Central memory CD8-positive, alpha-beta T cell (primary cell): Measurements from ENCODE around the gene ATP5PO.
A peak's percentile ranks its signal among the peaks of the same experiment; 100 is the strongest.

Source experiments
- ATAC-seq: fragments of 150-1000 bp; cut with Tn5 transposase; replicated peaks from 2 replicates; pipeline ENCODE4 v1.10.0; 2022; ENCODE audit warnings: mild to moderate bottlenecking, moderate FRiP score, moderate number of reproducible peaks; ENCODE audit not compliant: poor library complexity, severe bottlenecking; ENCODE audit errors: extremely low read depth
- DNase-seq, 2 donors: peaks; one replicate each; pipeline ENCODE4 v3.0.0; 2021; ENCODE audit warnings: low spot score in 2 of 2
- H3K27ac Mint-ChIP-seq: one replicate; pipeline ENCODE4 v1.8.0; 2022; ENCODE audit warnings: low read depth, mild to moderate bottlenecking, moderate library complexity, mixed read lengths
- H3K27me3 Mint-ChIP-seq: one replicate; pipeline ENCODE4 v1.8.0; 2022; ENCODE audit warnings: mixed read lengths
- H3K36me3 Mint-ChIP-seq: one replicate; pipeline ENCODE4 v1.8.0; 2022; ENCODE audit warnings: mild to moderate bottlenecking, moderate library complexity, mixed read lengths; ENCODE audit not compliant: insufficient read depth
- H3K4me1 Mint-ChIP-seq: one replicate; pipeline ENCODE4 v1.8.0; 2022; ENCODE audit warnings: mixed read lengths
- H3K4me3 Mint-ChIP-seq: one replicate; pipeline ENCODE4 v1.8.0; 2022; ENCODE audit warnings: mild to moderate bottlenecking, moderate library complexity, mixed read lengths
- H3K9me3 Mint-ChIP-seq: one replicate; pipeline ENCODE4 v1.8.0; 2022; ENCODE audit warnings: mixed read lengths

The ATP5PO gene

DNA sequence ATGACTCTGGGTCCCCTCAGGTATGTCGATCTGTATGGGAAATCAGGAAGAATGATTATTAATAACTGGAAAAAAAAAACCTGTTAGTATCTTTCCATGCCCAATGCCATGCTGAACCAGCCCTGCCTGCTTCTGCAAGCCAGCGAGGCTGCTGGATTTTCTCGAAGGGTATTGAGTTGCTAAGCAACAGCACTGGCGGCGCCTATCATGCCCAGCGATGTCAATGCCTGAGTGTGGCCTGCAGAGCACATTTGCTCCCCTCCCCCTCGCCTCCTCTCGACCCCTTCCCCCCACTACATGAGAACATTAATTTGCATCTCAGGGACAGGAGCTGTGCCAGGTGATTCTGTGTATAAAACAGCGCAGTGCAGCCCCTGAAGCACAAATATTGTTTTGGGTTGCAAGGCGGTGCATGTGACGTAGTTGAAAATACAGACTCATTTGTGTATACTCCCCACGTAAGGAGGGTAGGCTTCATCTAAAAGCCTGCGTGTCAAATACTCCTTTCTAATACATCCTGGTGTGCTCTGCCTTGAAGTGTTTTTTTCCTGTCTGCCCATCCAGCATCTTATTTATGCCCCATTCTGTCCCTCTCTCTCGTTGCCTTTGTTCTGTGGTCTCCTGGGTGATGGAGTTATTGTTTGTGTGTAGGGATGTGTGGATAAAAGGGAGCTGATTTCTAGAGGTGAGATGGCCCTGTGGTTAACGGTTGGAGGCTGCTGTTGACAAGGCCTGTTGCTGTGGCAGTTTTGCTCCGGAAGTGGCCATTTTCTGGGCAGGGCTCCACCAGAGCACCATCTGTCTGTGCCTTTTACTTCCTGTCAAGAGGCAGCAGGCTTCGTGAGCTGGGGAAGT lies 32.7 kb upstream of the ATP5PO start:
- peak overlapping the region; percentile 95 for H3K27ac Mint-ChIP-seq
- H3K4me1 Mint-ChIP-seq: peaks cover 74% of the 10 kb centered on the region
- peak overlapping the region; percentile 86 for H3K4me3 Mint-ChIP-seq
- ATAC-seq (peak; percentile 68), DNase-seq (peak; percentile 64 to 89)
- H3K36me3 Mint-ChIP-seq: peaks cover 28% of the 10 kb centered on the region
- H3K27me3 Mint-ChIP-seq: no peaks in the 10 kb centered on the region
- H3K9me3 Mint-ChIP-seq: peaks cover 6% of the 10 kb centered on the region

DNA sequence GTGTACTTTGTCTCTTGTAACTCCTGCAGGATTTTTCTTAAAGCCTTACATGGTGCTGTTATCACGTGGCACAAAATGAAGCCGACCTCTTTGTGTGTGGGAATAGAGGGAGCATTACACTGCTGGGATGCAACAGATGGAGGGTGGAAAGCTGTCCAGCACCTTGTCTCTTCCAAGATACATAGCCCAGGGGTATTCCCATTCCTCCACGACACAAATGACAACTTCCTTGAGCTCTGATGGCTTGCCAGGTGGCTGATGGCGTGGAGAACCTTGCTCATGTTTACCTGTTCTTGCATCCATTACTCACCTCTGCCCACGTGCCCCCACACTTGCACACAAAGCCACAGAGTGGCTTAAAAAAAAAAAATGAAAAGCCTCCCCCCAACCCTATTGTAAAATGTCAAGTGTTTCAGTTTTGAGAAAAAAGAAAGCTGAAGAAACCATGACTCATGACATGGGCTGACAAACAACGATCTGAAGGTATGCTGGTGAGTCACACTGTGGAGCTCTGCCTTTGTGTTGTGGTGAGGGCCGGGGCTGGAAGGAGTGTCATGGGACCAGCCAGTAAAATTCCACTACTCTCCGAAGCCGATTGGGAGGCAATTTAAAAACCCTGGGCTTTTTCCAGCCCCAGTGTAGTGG lies 32.0 kb upstream of the ATP5PO start:
- no peaks in the 10 kb centered on the region for H3K27me3 Mint-ChIP-seq
- H3K27ac Mint-ChIP-seq: peak overlapping the region; percentile 95
- ATAC-seq (peak; percentile 70), DNase-seq (peak; percentile 54 to 79)
- H3K4me1 Mint-ChIP-seq: peaks cover 74% of the 10 kb centered on the region
- H3K4me3 Mint-ChIP-seq: peak overlapping the region; percentile 86
- peaks cover 6% of the 10 kb centered on the region for H3K9me3 Mint-ChIP-seq
- peaks cover 29% of the 10 kb centered on the region for H3K36me3 Mint-ChIP-seq

DNA sequence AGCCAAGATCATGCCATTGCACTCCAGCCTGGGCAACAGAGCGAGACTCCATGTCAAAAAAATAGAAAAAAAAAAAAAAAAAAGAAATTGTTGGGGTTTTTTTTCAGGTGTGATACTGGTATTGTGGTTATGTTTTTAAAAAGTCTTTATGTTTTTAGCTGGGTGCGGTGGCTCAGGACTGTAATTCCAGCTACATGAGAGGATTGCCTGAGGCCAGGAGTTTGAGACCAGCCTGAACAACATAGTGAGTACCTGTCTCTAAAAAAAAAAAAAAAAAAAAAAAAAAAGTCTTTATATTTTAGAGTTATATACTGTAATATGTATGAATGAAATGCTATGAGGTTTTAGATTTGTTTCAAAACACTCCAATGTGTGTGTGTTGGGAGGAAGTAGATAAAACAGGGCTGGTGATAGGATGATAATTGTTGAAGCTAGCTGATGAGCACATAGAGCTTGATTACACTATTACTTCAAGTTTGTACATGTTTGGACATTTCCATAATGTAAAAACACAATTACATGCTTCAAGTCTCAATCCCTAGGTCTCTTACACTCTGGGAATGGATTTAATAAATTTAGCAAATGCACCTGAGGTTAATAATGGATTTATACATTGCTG lies 30.2 kb upstream of the ATP5PO start:
- Mint-ChIP-seq H3K27ac (peak overlapping the region; percentile 95), H3K27me3 (no peaks in the 10 kb centered on the region), H3K36me3 (peaks cover 29% of the 10 kb centered on the region), H3K9me3 (peaks cover 6% of the 10 kb centered on the region), H3K4me3 (no peak overlapping the region), H3K4me1 (peaks cover 65% of the 10 kb centered on the region)
- ATAC-seq (no peak), DNase-seq (no peak)

DNA sequence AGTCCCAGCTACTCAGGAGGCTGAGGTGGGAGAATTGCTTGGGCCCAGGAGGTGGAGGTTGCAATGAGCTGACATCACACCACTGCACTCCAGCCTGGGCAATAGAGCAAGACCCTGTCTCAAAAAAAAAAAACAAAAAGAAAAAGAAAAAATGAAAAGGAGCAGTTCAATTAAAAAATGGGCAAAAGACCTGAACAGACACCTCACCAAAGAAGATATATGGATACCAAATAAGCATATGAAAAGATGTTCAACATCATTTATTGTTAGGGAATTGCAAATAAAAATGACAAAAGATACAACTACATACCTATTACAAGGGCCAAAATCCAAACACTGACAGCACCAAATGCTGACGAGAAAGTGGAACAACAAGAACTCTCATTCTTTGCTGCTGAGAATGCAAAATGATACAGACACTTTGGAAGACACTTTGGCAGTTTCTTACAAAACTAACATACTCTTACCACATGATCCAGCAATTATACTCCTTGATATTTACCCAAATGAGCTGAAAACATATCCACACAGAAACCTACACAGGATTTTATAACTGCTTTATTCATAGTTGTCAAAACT lies 28.7 kb upstream of the ATP5PO start:
- Mint-ChIP-seq H3K27me3 (no peaks in the 10 kb centered on the region), H3K36me3 (peaks cover 24% of the 10 kb centered on the region), H3K9me3 (peaks cover 6% of the 10 kb centered on the region), H3K4me3 (no peak overlapping the region), H3K4me1 (peaks cover 56% of the 10 kb centered on the region), H3K27ac (peak overlapping the region; percentile 19)
- ATAC-seq: no peak
- DNase-seq: no peak

DNA sequence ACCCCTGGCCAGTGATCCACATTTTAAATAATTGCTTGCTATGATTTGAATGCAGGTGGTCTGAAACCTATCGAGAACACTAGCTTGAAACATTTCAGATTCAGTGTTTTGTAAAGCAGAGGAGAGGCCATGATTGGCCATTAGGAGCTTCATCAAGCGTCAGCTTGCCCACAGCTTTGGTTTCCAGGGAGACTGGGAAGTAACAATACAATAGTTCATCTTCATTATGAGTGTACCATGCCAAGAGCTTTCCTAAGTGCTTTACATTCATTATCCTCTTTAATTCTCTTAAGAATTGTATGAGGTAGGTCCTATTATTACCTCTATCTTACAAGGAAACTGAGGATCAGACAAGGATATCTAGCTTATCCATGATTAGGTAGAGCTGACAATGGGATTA lies 27.7 kb upstream of the ATP5PO start:
- DNase-seq (no peak), ATAC-seq (no peak)
- Mint-ChIP-seq H3K27ac (no peak overlapping the region), H3K9me3 (peaks cover 6% of the 10 kb centered on the region), H3K4me1 (peaks cover 57% of the 10 kb centered on the region), H3K36me3 (peaks cover 18% of the 10 kb centered on the region), H3K27me3 (no peaks in the 10 kb centered on the region), H3K4me3 (no peak overlapping the region)

DNA sequence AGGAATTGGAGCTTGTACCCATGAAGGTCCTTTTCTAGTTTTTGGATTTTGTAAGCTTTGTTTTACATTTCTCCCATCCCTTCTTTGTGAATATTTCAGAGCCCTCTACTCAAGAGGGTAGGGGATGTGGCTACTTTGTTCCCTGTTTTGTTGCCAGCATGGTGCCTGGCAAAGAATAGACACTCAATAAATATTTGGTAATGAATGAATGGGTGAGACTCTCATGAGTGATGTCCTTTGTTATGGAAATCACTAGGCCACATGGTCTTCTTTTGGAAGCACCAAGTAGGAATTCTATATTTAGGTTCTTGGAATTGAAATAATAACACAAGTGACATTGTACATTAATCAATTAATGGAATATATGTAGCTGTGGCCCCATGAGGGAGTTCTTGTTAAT lies 26.8 kb upstream of the ATP5PO start:
- peaks cover 17% of the 10 kb centered on the region for H3K36me3 Mint-ChIP-seq
- peaks cover 6% of the 10 kb centered on the region for H3K9me3 Mint-ChIP-seq
- no peaks in the 10 kb centered on the region for H3K27me3 Mint-ChIP-seq
- ATAC-seq (no peak), DNase-seq (no peak)
- H3K27ac Mint-ChIP-seq: no peak overlapping the region
- no peak overlapping the region for H3K4me3 Mint-ChIP-seq
- peaks cover 53% of the 10 kb centered on the region for H3K4me1 Mint-ChIP-seq

DNA sequence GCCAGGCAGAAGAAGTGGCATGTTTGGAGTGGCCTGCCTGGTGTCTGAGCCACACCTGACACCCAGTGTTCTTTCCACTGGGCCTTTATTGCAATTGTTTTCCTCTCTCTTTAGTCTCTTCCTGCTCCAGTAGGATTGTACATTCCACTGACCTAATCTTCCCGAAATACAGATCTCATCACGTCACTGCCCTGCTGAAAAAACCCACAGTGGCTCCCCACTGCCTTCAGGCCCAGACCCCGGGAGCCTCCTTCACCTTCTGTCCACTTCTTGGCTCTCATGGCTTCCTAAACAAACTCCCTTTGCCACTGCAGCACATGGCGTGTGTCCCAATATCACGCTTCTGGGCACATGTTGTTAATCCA lies 25.3 kb upstream of the ATP5PO start:
- peak overlapping the region; percentile 97 for H3K27ac Mint-ChIP-seq
- H3K4me3 Mint-ChIP-seq: peak overlapping the region; percentile 35
- peaks cover 52% of the 10 kb centered on the region for H3K4me1 Mint-ChIP-seq
- no peak for DNase-seq
- peaks cover 28% of the 10 kb centered on the region for H3K36me3 Mint-ChIP-seq
- no peak for ATAC-seq
- H3K9me3 Mint-ChIP-seq: peaks cover 6% of the 10 kb centered on the region
- H3K27me3 Mint-ChIP-seq: no peaks in the 10 kb centered on the region

DNA sequence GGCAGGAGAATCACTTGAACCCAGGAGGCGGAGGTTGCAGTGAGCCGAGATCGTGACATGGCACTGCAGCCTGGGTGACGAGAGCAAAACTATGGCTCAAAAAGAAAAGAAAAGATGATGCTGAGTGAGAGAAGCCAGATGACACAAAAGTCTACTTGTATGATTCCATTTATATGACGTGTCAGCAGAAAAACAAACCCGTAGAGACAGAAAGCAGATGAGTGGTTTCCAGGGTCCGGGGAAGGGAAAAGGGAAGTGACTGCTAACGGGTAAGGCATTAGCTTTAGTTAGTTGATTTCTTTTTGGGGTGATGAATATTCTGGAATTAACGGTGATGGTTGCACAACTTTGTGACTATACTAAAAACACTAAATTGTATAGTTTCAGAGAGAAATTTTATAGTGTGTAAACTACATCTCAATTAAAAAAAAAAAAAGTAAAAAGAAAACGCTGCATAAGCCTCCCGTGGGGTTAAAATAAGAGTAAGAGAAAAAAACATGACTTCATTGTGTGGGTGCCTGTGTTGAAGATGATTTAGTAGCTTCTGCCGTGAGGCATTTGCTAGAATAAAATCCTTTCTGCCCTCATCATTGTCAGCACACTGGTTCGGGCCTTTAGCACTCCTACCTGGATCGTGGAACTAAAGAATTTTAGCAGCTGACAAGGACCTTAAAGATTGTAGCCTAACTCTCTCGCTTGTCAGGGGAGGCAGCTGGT lies 24.7 kb upstream of the ATP5PO start:
- DNase-seq (no peak), ATAC-seq (no peak)
- peak overlapping the region; percentile 97 for H3K27ac Mint-ChIP-seq
- H3K4me1 Mint-ChIP-seq: peaks cover 55% of the 10 kb centered on the region
- H3K4me3 Mint-ChIP-seq: no peak overlapping the region
- H3K27me3 Mint-ChIP-seq: no peaks in the 10 kb centered on the region
- peaks cover 6% of the 10 kb centered on the region for H3K9me3 Mint-ChIP-seq
- peaks cover 30% of the 10 kb centered on the region for H3K36me3 Mint-ChIP-seq

DNA sequence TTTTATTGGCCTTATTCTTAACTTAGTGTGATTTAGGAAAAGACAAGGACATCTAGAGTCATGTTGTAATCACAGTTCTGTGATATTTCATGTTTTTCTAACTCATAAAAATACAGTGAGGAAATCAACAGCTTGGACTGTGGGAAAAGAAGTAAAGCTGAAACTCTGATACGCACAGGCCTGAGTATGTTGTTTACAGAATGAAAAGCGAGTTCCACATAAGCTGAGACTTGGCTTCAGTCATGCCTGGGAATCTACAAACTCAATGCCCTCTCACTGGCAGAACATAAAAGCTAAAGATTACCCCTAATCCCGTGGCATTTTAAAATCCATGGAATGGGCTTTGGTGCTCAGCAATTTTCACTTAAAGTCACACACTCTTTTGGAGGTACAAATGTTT lies 23.6 kb upstream of the ATP5PO start:
- peak overlapping the region; percentile 58 for H3K4me3 Mint-ChIP-seq
- peak overlapping the region; percentile 97 for H3K27ac Mint-ChIP-seq
- DNase-seq (no peak), ATAC-seq (no peak)
- no peaks in the 10 kb centered on the region for H3K9me3 Mint-ChIP-seq
- no peaks in the 10 kb centered on the region for H3K27me3 Mint-ChIP-seq
- H3K4me1 Mint-ChIP-seq: peaks cover 54% of the 10 kb centered on the region
- H3K36me3 Mint-ChIP-seq: peaks cover 32% of the 10 kb centered on the region

DNA sequence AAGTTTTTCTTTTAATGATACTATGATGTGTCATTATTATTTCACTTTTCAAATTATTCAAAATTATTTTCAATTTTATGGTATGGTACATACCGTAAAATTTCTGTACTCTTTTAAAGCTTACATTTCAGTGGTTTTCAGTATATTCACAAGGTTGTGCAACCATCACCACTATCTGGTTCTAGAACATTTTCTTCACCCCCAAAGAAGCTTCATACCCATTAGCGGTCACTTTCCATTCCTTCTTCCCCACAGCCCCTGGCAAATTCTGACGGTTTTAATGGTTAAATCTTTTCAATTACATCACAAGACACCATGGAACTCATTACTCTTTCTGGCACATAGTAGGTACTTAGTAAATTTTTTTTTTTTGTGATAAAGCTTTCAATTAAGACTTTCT lies 22.8 kb upstream of the ATP5PO start:
- Mint-ChIP-seq H3K27me3 (no peaks in the 10 kb centered on the region), H3K4me3 (peak overlapping the region; percentile 58), H3K9me3 (no peaks in the 10 kb centered on the region), H3K27ac (peak overlapping the region; percentile 97), H3K4me1 (peaks cover 53% of the 10 kb centered on the region), H3K36me3 (peaks cover 31% of the 10 kb centered on the region)
- no peak for DNase-seq
- ATAC-seq: peak; percentile 12

DNA sequence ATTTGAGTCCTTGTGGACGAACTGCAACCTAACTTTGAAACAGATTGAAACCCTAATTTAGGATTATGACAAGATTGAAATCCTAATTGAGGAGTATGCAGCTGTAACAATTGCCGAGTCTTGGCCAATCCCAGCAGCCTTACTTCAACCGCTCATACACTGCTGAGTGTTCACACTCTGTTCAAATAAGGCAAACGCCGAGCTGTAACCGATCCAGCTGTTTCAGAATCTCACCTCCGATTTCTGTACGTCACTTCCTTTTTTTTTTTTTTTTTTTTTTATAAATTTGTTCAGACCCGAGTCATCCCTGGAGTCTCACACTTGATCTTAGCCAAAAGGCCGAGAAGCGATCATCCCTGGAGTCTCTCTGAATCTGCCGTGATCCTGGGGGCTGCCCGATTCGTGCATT lies 22.3 kb upstream of the ATP5PO start:
- no peaks in the 10 kb centered on the region for H3K27me3 Mint-ChIP-seq
- no peaks in the 10 kb centered on the region for H3K9me3 Mint-ChIP-seq
- peaks cover 53% of the 10 kb centered on the region for H3K4me1 Mint-ChIP-seq
- H3K36me3 Mint-ChIP-seq: peaks cover 27% of the 10 kb centered on the region
- peak overlapping the region; percentile 58 for H3K4me3 Mint-ChIP-seq
- DNase-seq: peak in 1 of 2 donors; percentile 64
- ATAC-seq: peak; percentile 79
- peak overlapping the region; percentile 97 for H3K27ac Mint-ChIP-seq

DNA sequence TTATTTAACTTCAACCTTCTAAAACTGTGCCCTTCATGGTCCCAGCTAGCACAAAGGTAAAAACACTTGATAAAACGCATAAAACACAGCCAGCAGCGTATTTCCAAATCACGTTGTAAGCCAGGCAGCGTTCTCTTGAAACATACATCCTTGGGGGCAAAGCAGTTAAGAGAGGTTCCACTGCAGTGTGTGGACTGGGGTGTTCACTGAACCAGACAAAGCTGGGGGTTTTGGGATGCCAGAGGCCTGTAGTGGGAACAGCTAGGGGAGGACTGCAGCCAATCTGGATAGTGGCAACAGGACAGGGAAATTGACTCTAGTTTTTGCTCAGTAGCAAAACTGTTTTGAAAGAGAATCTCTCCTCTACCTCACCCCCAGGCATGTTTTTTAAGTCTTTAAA lies 21.5 kb upstream of the ATP5PO start:
- Mint-ChIP-seq H3K4me3 (peak overlapping the region; percentile 96), H3K27ac (peak overlapping the region; percentile 97), H3K36me3 (peaks cover 28% of the 10 kb centered on the region), H3K9me3 (no peaks in the 10 kb centered on the region), H3K4me1 (peaks cover 61% of the 10 kb centered on the region), H3K27me3 (no peaks in the 10 kb centered on the region)
- DNase-seq (no peak), ATAC-seq (no peak)
